UCSD-AML1 (cell line): ENCODE results near the gene IDUA.

Experiments used
- DNase-seq: peaks from one replicate; lab custom pipeline; 2025; ENCODE audit not compliant: unreplicated experiment; lab: John Stamatoyannopoulos, UW

Gene IDUA

GRCh38 chr4:955931-956381 is 30.9 kb upstream of the IDUA start:
- no peak for DNase-seq

GRCh38 chr4:956531-957230 is 30.2 kb upstream of the IDUA start:
- DNase-seq, result no peak

GRCh38 chr4:957231-957580 is 29.6 kb upstream of the IDUA start:
- no peak for DNase-seq

GRCh38 chr4:957581-958313 is 29.1 kb upstream of the IDUA start:
- no peak for DNase-seq

GRCh38 chr4:958314-958665 is 28.6 kb upstream of the IDUA start:
- DNase-seq, result no peak

GRCh38 chr4:958696-959337 is 28.0 kb upstream of the IDUA start:
- DNase-seq, result no peak

- no peak for DNase-seq
These were observed 27.3 kb upstream of the IDUA start for GRCh38 chr4:959338-960139.

- no peak for DNase-seq
These were observed 26.7 kb upstream of the IDUA start for GRCh38 chr4:960140-960635.

GRCh38 chr4:960636-961350 is 26.1 kb upstream of the IDUA start:
- DNase-seq, result no peak

GRCh38 chr4:961351-962230 is 25.3 kb upstream of the IDUA start:
- DNase-seq, result no peak

GRCh38 chr4:962231-963208 is 24.3 kb upstream of the IDUA start:
- DNase-seq, result no peak

- no peak for DNase-seq
These were observed 23.3 kb upstream of the IDUA start for GRCh38 chr4:963276-964225.

GRCh38 chr4:964346-965025 is 22.4 kb upstream of the IDUA start:
- DNase-seq, result no peak

GRCh38 chr4:965048-965765 is 21.6 kb upstream of the IDUA start:
- DNase-seq, result no peak

GRCh38 chr4:965766-966134 is 21.1 kb upstream of the IDUA start:
- no peak for DNase-seq
